ENCODE measurements around the gene TMEM9.
"Not testable (repeated sequence)": the region's sequence is repeated elsewhere in the genome, so short reads cannot be mapped to it uniquely, and the experiment has no call there.

The TMEM9 gene

DNA sequence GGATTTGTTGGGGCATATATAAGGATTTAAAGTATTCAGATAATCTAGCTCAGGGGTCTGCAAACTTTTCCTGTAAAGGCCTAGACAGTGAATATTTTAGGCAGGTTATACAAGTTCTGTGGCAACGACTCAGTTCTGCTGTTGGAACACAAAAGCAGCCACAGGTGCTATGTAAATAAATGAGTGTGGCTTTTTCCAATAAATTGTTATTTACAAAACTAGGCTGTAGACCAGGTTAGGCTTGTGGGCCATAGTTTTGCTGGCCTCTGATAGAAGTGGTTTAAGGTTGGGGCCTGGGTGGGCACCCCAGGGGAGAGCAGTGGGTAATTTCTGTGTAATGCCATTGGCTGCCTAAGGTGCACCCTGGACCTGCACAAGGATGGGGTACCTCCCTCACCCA lies 19.5 kb upstream of the TMEM9 start:
- no peak for DNase-seq (ENCODE audit: low read depth in 2 of 2, low spot score in 1 of 2)

- DNase-seq (ENCODE audit: low read depth in 2 of 2, low spot score in 1 of 2): no peak
Observed at GRCh38 chr1:201172999-201173610, 18.8 kb upstream of the TMEM9 start.

- no peak for DNase-seq (ENCODE audit: low read depth in 2 of 2, low spot score in 1 of 2)
Observed at GRCh38 chr1:201172326-201172725, 18.1 kb upstream of the TMEM9 start.

DNA sequence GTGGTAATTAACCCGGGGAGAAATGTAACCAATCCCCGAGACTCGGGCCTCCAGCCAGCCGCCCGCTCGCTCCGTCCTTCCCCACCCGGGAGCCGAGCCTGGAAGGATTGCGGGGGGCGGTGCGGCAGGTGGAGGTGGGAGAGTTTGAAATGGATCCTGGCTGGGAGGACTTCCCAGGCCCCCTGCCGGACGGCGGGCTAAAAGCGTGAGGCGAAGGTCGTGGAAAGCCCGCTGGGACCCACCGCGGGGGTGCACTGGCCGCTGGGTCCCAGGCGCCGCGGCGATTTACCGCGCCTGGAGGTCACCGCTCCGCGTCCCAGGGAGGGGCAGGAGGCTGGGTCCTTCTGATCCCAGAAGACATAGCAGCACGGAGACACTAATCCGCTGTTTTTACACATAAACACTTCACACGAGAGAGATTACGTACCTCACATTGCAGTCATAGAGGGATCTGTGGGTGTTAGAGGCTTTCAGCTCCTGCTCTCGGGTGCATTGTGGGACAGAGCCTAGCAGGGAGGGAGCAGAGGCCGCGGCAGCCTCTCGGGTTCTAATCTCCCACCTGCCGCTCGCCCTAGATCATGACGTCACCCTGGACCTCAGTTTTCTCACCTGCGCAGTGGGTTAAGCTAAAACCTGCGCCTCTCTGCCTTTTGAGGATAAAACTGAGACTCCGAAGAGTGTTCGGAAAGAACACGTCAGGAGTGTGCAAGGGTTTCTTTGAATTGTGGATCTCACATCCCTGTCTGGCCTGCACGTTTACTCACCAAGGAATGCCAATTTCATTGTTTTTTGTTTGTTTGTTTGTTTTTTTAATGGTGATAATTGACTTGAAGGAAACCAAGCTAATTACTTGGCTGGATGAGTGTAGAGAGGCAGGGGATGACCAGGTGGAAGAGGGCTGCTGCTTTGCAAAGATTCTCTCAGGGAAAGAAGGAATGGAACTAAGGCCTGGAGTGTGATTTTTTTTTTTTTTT lies 17.1 kb upstream of the TMEM9 start:
- DNase-seq (ENCODE audit: low read depth in 2 of 2, low spot score in 1 of 2): no peak

GRCh38 chr1:201170533-201171062 lies 16.3 kb upstream of the TMEM9 start:
- DNase-seq (ENCODE audit: low read depth in 2 of 2, low spot score in 1 of 2): peak in 1 of 2 donors; percentile 55

DNA sequence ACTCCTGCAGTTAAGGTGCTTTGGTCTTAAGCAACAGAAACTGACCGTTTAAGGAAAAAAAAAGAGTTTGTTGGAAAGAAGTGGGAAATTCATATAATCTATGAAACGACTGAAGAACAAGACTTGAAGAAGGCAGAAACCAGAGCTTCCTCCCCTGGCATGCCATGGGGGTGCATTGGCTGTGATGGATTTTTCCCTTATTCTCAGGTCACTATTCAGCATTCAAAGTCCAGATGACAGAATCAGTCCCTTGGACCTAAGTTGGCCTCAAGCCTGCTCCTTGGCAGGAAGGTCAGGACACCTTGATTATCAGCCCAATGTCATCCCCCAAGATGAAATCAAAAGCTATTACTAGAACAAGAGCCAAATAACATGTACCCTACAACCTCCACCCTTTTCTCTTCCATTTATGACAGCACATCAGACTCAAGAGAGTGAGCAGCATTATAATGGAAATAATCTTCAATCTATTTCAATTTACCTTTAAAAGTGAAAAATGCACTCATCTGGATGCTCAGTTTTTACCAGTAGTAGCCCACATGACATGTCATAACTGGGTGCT lies 15.8 kb upstream of the TMEM9 start:
- no peak for DNase-seq (ENCODE audit: low read depth in 2 of 2, low spot score in 1 of 2)

- no peak for DNase-seq (ENCODE audit: low read depth in 2 of 2, low spot score in 1 of 2)
Observed at GRCh38 chr1:201169203-201169602, 14.9 kb upstream of the TMEM9 start.

DNA sequence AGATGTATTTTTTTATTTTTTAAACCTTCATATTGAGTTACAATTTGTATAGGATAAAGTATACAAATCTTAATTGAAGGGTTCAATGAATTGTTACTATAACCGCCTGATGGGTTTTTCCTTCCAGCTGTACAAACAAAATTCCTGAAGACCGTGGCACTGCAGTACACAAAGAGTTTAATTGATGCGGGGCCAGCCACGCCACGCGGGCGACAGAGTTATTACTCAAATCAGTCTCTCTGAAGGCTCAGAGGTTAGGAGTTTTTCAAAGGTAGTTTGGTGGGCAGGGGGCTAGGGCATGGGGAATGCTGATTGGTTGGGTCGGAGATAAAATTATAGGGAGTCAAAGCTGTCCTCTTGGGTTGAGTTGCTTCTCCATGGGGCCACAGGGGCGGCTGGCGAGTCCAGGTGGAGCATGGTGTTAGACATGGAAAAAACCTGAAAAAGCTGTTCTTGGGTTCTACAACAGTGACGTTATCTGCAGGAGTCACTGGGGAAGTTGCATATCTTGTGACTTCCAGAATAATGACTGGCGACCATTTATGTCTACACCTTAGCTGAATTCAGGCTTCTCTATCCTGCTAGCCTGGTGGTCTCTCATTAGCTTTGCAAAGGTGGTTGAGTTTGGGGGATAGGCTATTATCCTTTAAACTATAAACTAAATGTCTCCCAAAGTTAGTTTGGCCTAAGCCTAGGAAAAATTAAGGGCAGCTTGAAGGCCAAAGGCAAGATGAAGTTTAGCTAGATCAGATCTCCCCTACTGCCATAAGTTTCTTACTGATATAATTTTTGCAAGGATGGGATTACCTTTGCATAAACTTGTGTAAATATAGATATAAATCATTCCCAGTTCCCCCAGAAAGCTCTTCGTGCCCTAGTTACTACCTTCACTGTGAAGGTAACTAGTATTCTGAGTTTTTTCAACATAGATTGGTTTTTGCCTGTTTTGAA lies 13.0 kb upstream of the TMEM9 start:
- no peak for DNase-seq (ENCODE audit: low read depth in 2 of 2, low spot score in 1 of 2)

DNA sequence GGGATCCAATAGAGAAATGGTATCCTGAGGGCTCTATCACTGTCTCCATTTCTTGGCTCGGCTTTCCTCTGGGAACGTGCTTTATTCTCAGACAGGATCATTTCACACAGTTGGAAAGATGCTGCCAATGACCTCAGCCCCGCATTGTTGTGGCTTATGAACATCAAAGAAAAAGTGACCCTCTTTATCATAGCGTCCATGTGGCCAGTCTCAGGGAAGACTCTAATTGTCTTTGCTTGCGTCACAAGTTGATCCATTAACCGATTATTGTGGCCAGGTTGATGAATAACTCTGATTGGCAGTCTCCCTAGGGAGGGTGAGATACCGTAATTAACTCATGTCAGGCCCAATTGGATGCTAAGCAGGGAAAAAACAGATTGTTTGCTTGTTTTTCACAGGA lies 10.4 kb upstream of the TMEM9 start:
- DNase-seq (ENCODE audit: low read depth in 2 of 2, low spot score in 1 of 2): no peak

DNA sequence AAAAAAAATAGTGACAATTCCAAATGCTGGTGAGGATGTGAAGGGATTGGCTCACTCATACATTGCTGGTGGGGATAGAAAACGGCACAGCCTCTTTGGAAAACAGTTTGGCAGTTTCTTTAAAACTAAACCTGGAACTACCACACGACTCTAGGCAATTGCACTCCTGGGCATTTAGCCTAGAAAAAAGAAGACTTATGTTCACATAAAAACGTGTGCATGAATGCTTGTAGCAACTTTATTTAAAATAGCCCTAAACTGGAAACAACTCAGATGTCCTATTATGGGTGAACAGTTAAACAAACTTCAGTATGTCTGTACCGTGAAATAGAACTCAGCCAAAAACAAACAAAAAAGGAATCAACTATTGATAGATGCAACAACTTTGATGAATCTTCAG lies 9.4 kb upstream of the TMEM9 start:
- DNase-seq (ENCODE audit: low read depth in 2 of 2, low spot score in 1 of 2): no peak

DNA sequence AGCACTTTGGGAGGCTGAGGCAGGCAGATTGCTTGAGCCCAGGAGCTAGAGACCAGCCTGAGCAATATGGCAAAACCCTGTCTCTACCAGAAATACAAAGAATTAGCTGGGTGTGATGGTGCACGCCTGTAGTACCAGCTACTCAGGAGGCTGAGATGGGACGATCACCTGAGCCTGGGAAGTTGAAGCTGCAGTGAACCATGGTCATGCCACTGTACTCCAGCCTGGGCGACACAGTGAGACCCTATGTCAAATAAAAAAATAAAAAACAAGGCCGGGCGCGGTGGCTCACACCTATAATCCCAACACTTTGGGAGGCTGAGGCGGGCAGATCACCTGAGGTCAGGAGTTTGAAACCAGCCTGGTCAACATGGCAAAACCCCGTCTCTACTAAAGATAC lies 8.8 kb upstream of the TMEM9 start:
- DNase-seq (ENCODE audit: low read depth in 2 of 2, low spot score in 1 of 2): not testable (repeated sequence)

DNA sequence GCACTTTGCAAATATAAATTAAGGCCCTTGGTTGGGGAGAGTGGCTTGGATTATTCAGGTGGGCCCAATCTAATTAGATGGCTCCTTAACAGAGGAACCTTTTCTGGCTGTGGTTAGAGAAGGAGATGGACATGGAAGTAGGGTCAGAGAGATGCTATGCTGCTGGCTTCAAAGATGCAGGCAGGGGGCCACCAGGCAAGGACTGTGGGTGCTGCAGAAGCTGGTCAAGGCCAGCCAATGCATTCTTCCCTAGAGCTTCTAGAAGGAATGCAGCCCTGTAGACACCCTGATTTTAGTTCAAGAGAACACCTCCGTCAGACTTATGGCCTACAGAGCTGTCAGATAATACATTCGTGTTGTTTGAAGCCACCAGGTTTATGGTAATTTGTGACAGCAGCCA lies 3.7 kb upstream of the TMEM9 start:
- no peak for DNase-seq (ENCODE audit: low read depth in 2 of 2, low spot score in 1 of 2)

DNA sequence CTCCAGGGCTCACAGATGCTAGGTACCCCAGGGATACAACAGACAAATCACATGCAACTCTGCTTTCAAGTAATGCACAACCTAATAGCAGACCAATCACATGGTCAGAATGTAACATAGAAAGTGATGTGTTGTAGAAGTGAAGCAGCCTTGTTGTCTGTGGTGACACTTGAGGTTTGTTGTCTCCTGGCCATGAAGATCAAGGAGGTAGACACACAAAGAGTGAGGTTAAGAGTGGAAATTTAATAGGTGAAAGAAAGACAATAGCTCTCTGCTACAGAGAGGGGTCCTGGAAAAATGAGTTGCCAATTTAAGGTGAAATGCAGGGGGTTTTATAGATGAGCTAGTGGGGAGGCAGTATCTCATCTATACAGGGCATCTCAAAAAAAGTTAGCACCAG lies 2.5 kb upstream of the TMEM9 start:
- DNase-seq (ENCODE audit: low read depth in 2 of 2, low spot score in 1 of 2): no peak

- no peak for DNase-seq (ENCODE audit: low read depth in 2 of 2, low spot score in 1 of 2)
Observed at GRCh38 chr1:201156346-201156745, 2.1 kb upstream of the TMEM9 start.

- no peak for DNase-seq (ENCODE audit: low read depth in 2 of 2, low spot score in 1 of 2)
Observed at GRCh38 chr1:201155354-201155753, 1.1 kb upstream of the TMEM9 start.

- DNase-seq (ENCODE audit: low read depth in 2 of 2, low spot score in 1 of 2): peak in 1 of 2 donors; percentile 7
Observed at GRCh38 chr1:201153474-201154388, 543 bp downstream of the TMEM9 start.

DNA sequence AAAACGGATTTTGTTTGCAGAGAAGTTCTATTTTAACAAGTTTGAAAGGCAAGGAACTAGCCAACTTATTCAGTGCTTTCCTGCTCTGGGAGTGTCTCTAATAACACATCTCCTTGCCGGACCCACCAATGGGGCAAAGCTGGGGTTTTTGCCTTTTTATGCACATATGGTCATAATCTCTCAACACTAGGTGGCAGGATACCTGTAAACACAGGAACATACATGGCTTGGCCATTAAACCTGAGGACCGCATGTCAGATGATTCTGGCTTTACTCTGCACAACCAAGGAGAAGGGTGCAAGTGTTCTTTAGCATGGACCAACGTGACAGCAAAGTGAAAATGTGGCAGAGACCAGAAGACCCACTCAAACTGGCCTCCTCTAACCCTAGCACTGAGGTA lies 4.9 kb downstream of the TMEM9 start:
- no peak for DNase-seq (ENCODE audit: low read depth in 2 of 2, low spot score in 1 of 2)

DNA sequence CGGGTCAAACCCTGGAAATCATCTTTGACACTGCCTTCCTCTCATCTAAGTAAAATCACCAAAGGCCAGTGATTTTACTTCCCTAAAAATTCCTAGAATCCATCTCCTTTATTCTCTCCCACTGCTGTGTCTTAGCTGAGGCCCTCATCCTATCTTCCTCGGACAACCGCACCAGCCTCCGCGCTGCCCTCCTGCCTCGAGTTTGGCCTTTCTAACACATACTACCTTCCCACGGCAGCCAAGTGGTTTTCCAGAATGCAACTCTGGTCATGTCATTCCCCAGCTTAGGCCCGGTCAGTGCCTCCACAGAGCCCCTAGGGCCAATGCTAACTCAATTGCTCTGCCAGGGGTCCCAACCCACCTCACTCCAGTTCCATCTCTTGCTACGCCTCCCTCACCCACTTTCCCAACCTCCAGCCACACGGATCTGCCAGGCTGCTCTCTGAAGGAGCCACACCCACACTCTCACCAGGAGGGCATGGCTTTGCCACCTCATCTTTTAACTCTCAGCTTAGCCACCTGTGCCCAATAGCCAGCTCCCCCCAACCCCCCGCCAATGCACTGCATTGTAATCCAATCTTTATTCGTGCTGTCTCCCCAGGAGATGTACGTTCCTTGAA lies 6.8 kb downstream of the TMEM9 start:
- no peak for DNase-seq (ENCODE audit: low read depth in 2 of 2, low spot score in 1 of 2)

DNA sequence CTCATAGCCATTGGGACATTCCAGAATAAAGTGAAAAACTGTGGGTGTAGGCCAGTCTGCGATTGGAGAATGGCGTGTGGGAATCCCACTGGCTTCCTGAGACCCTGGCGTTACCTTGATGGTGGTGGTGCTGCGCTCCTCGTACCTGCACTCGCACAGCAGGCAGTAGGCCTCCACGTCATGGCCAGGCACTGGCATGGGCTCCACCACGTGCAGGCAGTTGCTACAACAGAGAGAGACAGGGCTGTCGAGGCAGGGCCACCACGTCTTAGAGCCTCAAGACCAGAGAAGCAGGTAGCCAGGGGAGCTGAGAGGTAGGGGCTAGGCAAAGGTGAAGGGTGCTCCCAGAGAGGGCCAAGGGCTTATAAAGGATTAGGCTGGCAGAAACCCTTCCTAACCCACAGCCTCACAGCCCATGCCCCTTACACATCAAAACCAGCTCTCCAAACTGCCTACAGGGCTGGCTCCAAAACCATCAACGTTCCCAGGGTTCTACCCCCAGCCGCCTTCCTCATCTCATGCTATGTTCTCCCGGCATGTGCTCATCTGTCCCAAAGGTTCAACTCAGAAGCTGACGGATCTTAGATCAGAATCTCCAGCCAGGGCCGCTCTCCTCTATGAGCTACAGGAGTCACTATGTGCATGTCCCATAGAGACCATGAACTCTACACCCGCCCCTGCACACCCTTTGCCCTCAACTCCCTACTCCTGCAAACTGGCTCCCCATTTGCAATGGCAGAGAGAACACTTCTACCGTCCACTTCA lies 7.5 kb downstream of the TMEM9 start:
- DNase-seq (ENCODE audit: low read depth in 2 of 2, low spot score in 1 of 2): no peak
